GM20000 (cell line): ENCODE results near the gene P4HB.

Experiments
- DNase-seq: peaks from one replicate; pipeline ENCODE4 v3.0.0; 2012; ENCODE audit warnings: low spot score
- TF ChIP-seq, protein P1 (sequence below): IDR thresholded peaks from 2 replicates; pipeline ENCODE4 v1.5.1; 2012; ENCODE audit warnings: mild to moderate bottlenecking, control low read depth; ENCODE audit errors: extremely low read depth, missing control alignments

The P4HB gene

DNA sequence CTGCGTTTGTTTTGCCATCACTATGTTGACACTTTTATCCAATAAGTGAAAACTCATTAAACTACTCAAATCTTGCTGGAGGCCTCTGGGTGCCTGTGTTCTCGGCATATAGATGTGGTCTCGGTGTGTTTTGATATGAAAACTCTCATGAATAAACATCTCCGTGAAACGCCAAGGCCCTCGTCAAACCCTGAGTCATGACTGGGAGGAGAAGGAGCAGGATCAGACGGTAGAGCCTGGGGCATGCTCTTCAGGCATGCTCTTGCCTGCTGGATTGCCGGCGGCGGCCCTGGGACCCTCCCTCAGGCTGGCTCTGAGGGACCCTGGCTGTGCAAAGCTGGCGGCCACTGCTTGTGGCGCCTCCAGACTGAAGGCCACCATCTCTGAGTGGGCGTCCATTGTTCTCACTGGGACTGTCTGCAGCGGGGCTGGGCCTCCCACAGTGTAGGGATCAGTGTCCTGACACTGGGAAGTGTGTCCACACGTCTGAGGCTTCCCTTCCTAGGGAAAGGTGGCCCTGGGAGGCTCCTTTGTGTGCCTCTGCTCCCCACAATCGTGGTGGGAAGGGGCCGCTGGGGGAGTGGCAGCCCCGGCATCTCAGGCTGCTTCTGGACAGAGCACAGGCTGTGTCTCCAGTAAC lies 40.0 kb upstream of the P4HB start:
- TF ChIP-seq, protein P1, sequence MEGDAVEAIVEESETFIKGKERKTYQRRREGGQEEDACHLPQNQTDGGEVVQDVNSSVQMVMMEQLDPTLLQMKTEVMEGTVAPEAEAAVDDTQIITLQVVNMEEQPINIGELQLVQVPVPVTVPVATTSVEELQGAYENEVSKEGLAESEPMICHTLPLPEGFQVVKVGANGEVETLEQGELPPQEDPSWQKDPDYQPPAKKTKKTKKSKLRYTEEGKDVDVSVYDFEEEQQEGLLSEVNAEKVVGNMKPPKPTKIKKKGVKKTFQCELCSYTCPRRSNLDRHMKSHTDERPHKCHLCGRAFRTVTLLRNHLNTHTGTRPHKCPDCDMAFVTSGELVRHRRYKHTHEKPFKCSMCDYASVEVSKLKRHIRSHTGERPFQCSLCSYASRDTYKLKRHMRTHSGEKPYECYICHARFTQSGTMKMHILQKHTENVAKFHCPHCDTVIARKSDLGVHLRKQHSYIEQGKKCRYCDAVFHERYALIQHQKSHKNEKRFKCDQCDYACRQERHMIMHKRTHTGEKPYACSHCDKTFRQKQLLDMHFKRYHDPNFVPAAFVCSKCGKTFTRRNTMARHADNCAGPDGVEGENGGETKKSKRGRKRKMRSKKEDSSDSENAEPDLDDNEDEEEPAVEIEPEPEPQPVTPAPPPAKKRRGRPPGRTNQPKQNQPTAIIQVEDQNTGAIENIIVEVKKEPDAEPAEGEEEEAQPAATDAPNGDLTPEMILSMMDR: no peak
- no peak for DNase-seq

DNA sequence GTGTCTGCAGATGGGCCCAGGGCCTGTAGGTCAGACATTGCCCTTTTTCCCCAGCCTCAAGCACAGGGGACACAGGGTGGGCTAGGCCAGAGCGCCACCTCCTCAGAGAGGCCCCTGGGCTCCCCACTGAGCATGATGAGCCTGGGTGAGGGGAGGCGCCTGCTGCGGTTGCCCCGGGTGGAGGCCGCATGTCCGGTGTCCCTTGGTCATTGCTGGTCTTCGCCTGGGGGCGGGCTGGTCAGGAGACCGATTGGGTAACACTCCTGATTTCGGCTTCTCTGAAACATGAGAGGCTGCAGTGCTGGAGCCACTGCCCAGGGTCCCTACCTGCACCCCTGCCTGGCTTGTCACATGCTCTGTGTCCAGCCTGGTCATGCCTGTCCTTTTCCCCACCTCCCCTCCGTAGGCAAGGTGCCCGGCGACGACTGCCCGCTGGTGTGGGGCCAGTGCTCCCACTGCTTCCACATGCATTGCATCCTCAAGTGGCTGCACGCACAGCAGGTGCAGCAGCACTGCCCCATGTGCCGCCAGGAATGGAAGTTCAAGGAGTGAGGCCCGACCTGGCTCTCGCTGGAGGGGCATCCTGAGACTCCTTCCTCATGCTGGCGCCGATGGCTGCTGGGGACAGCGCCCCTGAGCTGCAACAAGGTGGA lies 39.3 kb upstream of the P4HB start:
- TF ChIP-seq, protein P1: no peak
- no peak for DNase-seq

DNA sequence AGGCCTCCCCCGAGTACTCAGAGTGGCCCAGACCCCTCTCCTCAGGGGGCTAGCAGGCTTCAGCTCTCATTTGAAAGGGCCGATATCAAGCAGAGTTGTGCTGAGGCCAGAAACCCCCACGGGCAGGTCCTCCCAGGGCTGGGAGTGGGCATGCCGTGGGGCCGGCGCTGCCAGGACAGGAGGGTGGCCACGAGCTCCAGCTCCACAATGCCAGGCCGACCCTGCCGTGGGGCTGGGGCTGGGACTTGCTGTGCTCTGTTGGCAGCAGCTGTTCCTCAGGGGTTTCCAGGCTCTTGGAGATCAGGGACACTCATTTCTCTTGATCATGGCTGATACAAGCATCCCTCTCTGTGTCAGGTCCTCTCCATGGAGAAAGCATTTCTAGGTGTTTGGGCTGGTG lies 38.5 kb upstream of the P4HB start:
- no peak for DNase-seq
- TF ChIP-seq, protein P1: no peak

DNA sequence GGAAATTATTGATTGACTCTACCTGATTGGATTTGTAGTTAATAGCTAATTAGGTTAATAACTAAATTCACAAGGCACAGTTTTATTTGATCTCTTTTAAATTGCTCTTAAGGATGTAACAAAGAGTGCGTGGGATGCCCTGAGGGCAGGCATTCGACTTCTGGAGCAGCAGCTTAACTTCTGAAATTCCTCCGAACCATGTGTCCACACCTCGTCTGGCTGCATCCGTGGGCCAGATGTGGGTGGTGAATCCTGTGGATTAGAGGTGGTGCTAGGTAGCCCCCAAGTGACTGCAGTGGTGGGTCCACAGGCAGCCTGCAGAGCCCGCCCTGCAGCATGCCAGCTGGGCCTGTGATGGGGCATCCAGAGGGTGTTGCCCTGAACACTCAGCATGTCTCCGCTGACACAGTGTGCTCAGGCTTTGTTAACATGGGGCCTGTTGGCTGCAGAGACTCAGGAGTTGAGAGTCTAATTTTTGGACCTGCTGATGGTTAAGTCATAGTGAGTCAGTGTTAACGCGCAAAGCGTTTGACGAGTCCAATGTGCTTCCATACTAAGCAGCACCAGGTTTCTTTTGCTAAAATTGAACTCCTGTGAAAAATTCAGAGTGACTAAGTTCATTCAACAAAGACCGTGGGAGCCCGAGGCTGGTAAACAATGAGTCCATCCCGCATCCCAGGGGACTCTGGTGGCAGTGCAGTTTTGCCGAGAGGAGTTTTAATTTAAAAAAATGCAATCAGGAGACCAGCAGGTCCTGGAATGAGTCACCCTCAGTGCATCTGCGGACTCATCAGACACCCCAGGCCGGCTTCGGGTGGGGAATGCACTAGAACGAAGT lies 37.9 kb upstream of the P4HB start:
- TF ChIP-seq, protein P1: no peak
- no peak for DNase-seq

DNA sequence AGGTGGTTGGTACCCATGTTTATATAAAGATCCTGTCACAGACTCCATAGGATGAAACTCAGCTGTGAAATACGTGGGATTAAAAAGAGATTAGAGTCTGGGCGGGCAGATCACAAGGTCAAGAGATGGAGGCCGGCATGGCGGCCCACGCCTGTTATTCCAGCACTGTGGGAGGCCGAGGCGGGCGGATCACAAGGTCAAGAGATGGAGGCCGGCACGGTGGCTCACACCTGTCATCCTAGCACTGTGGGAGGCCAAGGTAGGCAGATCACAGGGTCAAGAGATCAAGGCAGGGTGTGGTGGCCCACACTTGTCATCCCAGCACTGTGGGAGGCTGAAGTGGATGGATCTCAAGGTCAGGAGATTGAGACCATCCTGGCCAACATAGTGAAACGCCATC lies 35.1 kb upstream of the P4HB start:
- TF ChIP-seq, protein P1: no peak
- no peak for DNase-seq

DNA sequence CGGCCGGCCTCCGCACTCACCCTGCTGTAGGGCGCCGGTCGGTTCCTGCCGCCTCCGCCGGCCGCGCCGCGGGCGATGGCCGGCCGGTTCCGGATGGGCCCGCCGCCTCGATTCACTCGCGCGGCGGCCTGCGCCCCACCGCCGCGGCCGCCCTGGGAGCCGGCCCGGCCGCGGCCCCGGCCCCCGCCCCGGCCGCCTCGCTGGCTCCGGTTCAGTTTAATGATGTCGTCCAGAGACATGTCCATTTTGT lies 30.9 kb upstream of the P4HB start:
- TF ChIP-seq, protein P1: no peak

More for the DNA sequence above, 30.9 kb upstream of the P4HB start:
- no peak for DNase-seq
